Measurements from ENCODE around the gene TSTD2. TPM values are rescaled to one million over a fixed set of nuclear protein-coding genes. Genes with fewer than 3 reads are reported as not detected.

Gene TSTD2
- 24.2 and 25.0 TPM in 2 replicates for total RNA-seq (2014; rRNA removed; shearing (Covaris generic))
- polyA plus RNA-seq (2014; cell fraction: nucleus; rRNA removed), result 25.9 and 28.7 TPM in 2 replicates

DNA sequence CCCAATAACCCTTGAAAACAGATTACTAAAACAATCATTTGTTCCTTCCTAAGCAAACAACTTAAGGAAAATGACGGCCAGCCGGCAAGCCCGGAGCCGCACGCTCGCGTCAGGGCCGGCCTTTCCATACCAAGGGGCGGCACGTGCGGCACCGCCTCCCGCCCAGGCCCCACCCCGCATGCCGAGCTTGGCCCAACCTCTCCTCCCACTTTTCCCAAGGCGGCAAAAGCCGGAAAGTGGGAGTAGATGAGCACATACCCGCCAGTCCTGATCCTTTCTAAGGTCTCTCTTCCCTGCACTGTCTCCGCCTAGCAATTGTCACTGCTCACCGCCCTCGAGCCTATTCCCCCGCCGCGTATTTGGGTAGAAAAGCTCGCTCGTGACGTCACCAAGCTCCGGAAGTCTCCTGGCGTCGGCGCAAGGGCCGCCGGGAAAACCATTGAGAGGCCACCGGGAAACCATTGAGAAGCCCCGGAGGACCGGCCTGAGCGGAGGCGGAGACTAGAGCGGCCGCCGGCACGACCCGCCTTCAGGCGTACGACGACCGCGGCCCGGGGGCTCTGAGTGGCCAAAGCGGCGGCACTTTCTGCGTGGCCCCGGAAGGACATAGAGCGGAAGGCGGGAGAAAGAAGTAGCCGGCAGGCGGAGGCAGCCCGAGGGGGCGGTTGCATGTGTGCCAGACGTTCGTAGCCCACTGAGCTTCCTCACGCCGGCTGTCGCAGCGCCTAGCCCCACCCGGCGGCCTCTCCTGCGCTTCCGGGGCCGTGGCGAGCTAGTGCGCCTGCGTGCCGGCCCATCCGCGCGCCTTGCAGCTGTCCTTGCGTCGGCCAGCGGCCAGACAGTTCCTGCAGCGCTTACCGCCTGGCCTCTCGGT lies at the start of gene TSTD2, which contains the start of gene NCBP1:
Gene TSTD2 (minus strand): TSS at position 384 of the 874 bp plus-strand sequence. CDS start 5,806 bp downstream, outside the sequence.
Gene NCBP1 (plus strand): TSS at position 837 of the 874 bp plus-strand sequence. CDS start 61 bp downstream, outside the sequence.
- DNase-seq (ENCODE audit: extremely low read depth, low read depth), result peak; percentile 99

DNA sequence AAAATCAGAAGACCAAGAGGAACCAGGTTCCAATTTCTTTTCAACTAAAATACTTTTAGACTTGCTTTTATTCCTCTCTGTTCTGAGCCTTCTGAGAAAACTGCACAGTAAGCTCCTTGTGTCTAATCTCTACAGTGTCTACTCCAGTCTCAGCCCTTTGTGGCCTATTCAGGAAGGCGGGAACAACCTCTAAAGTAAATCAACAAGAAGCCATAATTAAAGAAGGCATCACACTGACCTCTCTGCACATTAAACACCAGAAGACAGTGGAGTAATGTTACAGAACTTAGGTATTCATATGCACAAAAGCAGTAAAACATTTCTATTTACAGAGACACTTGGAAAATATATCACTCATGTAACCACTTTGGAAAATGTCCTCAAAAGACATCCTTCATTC lies 49.1 kb upstream of the TSTD2 start:
- DNase-seq (ENCODE audit: extremely low read depth, low read depth), result no peak

DNA sequence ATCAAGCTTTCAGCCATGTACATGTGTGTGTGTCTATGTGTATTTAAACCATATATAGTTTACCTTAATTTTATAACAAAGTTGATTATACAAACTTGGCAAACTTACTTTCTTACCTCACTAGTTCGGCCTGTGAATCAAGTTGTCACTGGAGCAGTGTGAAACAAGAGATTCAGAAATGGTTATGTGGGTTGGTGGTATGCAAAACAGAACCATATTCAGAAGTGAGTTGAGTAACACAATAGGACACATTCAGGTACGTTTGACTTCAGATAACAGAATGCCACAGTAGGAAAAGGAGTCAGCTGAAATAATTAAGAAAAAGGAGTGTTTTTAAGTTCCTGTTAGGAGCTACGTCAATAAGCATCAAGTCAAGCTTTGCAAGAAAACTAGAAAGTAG lies 42.5 kb upstream of the TSTD2 start:
- DNase-seq (ENCODE audit: extremely low read depth, low read depth), result no peak

DNA sequence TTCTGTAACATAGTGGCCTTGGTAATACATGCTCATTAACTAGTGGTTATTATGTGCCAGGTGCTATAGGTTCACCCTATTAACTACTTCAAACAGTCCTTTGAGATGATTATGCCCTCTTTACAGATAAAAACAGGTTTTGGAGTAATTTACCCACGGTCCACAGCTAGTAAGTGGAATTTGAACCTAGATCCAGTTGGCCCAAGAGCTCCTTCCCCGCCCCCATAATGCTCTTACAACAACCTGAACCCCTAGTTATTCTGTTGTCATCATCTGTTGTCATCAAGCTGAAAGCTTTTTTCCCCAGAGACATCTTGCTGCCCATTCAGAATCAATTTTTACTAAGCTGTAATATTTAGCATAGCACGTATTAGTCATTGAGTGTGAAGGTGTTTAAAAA lies 40.8 kb upstream of the TSTD2 start:
- DNase-seq (ENCODE audit: extremely low read depth, low read depth), result no peak

- no peak for DNase-seq (ENCODE audit: extremely low read depth, low read depth)
Measured at GRCh38 chr9:97672403-97672802, 39.2 kb upstream of the TSTD2 start.

DNA sequence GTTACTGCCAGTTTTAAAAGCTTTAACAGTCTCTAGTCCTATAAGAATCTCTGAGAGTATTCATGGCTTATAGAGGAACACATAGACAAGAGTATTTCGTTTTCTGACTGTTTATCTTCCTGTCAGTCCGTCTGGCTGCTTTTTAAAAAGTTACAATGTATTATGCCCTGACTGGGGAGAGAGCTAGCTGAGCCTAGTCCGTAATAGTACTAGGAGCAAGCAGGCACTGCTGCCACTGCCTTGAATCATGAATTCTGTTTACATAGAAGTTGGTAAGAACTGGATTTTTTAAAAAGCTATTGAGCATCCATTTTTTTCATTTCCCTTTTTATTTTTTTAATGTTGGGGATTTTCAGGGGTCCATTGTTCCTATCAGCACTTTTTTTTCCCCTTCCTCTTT lies 37.4 kb upstream of the TSTD2 start:
- DNase-seq (ENCODE audit: extremely low read depth, low read depth), result no peak

- no peak for DNase-seq (ENCODE audit: extremely low read depth, low read depth)
Measured at GRCh38 chr9:97668485-97668884, 35.3 kb upstream of the TSTD2 start.

- DNase-seq (ENCODE audit: extremely low read depth, low read depth), result no peak
Measured at GRCh38 chr9:97666907-97667686, 33.9 kb upstream of the TSTD2 start.

- no peak for DNase-seq (ENCODE audit: extremely low read depth, low read depth)
Measured at GRCh38 chr9:97665742-97666141, 32.6 kb upstream of the TSTD2 start.

- DNase-seq (ENCODE audit: extremely low read depth, low read depth), result no peak
Measured at GRCh38 chr9:97660847-97661246, 27.7 kb upstream of the TSTD2 start.

DNA sequence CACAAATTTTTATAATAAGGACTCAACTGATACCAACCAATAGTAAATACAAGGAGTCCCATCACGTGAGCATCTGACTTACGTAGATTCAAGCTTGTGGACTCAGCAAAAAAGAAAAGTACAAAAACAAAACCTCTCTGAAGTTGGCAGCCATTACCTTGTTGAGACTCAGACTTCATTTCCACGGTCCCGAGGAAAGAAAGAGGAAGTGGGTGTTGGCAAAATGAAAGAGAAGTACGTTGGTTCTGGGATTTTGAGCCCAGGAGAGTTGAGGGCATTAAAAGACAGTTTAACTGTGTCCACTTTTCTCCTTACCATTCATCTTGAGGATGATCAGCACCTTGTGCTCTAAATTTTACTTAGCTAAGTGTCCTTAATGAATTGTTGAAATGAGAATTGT lies 27.2 kb upstream of the TSTD2 start:
- DNase-seq (ENCODE audit: extremely low read depth, low read depth), result no peak

DNA sequence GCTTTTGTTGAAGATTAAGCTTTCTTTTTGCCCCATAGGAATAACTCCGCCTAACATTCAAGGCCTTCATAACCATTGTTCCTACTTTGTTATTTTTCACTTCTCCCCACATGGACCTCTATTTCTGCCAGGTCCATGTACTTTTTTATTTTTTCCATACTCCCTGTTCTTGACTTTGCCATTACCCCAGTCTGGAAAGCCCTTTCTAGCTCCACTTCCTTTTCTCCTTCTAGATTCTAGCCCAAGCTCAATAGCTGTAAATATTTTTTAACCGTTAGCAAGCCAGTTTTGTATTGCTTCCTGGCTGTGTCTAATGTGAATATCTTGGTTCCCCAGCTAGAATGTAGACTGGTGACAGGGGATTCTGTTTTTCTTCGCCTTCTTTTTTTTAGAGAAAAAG lies 26.6 kb upstream of the TSTD2 start:
- DNase-seq (ENCODE audit: extremely low read depth, low read depth), result no peak

GRCh38 chr9:97658707-97659106 lies 25.5 kb upstream of the TSTD2 start:
- no peak for DNase-seq (ENCODE audit: extremely low read depth, low read depth)

DNA sequence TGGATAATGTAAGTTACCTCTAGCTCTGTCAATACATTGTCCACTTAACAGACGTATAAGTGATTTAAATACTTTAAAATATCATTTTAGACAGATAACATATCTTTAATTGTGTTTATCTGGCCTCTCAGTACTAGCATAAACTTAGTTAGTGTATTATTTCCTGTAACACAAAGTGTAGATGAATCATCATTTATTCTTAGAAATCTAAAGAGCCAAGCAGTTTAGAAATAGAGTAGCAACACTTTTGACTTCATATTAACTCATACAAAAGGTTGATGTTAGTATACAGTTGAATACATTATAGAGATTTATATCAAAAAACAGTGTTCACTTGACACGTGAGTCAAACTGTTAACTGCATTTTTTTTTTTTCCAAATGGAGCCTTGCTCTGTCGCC lies 18.5 kb upstream of the TSTD2 start:
- no peak for DNase-seq (ENCODE audit: extremely low read depth, low read depth)

DNA sequence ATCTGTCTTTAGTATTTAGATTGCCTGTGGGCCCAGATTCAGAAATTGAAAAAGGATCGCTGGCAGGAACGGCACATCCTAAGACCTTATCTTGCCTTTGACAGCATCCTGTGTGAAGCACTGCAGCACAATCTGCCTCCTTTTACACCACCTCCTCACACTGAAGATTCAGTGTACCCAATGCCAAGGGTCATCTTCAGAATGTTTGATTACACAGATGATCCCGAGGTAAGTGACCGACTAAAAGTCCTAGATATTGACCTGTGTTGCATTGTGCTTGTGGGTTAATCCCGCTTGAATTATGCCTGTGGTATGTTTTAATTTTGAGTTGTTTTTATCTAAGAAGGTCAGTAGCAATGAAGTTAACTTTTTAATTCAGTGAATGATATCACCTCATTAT lies 14.8 kb upstream of the TSTD2 start:
- DNase-seq (ENCODE audit: extremely low read depth, low read depth), result no peak

GRCh38 chr9:97645720-97646119 lies 12.6 kb upstream of the TSTD2 start:
- no peak for DNase-seq (ENCODE audit: extremely low read depth, low read depth)

DNA sequence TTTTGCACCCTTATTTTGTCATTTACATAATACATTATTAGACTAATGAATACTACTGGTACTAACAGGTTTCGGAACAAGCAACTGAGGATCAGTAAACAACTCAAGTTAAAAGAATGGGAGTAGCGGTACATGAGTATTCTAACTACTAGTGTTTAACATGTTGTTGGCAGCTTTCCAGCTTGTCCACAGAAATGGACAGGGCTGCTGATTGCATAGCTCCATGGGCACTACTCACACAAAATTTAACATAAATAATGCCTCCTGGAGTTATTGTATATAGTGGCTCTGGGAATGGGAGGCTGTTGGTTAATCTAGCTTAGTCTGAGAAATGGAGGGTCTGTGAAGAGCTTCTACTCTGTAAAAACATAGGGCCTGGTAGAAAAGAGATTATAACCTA lies 7.2 kb upstream of the TSTD2 start:
- DNase-seq (ENCODE audit: extremely low read depth, low read depth), result no peak

GRCh38 chr9:97638666-97639065 lies 5.5 kb upstream of the TSTD2 start:
- DNase-seq (ENCODE audit: extremely low read depth, low read depth), result no peak

- DNase-seq (ENCODE audit: extremely low read depth, low read depth), result no peak
Measured at GRCh38 chr9:97636903-97637302, 3.7 kb upstream of the TSTD2 start.

GRCh38 chr9:97635026-97635425 lies 1.9 kb upstream of the TSTD2 start:
- DNase-seq (ENCODE audit: extremely low read depth, low read depth), result no peak

DNA sequence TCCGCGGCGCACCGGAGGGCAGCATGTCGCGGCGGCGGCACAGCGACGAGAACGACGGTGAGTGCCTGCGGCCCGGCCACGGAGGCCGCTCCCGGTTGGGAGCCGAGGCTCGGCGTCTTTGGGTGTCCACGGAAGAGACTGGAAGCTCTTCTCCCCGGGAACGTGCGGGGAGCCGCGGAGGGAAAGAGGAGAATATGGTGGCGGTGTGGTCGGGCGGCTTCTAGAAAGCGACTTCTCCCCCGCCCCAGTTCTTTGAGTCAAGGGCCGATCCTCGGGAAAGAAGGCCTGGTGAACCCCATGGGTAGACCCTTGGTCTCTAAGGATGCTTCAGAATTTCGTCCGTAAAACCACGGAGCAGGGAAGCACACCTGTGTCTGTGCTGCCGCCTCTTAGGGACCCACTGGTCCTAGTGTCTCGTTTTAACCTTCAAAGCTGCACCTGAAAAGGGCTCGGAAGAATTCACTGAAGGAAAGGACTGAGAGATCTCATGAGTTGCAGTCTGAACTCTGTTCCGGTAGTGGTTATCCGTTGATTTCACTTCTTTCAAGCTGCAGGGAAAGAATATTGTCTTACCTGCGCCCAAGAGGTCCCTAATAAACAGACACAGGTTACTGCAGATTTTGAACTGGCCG lies 807 bp upstream of the TSTD2 start:
- DNase-seq (ENCODE audit: extremely low read depth, low read depth), result no peak
